ENCODE measurements around the gene ITGB1BP1.

ITGB1BP1 gene

GRCh38 chr2:9385841-9386240 is 37.5 kb downstream of the ITGB1BP1 start:
- no peak for DNase-seq (ENCODE audit: low read depth)
- H3K4me3 ChIP-seq (ENCODE audit: low read depth, low read length): no peak overlapping the region
- no peak for TF ChIP-seq CTCF (IDR thresholded peaks at IDR 0.05; ENCODE audit: control insufficient read depth, extremely low read depth, insufficient read depth)

- DNase-seq (ENCODE audit: low read depth): no peak
- no peak for TF ChIP-seq CTCF (IDR thresholded peaks at IDR 0.05; ENCODE audit: control insufficient read depth, extremely low read depth, insufficient read depth)
- H3K4me3 ChIP-seq (ENCODE audit: low read depth, low read length): no peak overlapping the region
Observed at GRCh38 chr2:9384521-9384920, 38.8 kb downstream of the ITGB1BP1 start.

GRCh38 chr2:9382604-9383235 is 40.6 kb downstream of the ITGB1BP1 start:
- no peak overlapping the region for H3K4me3 ChIP-seq (ENCODE audit: low read depth, low read length)
- no peak for DNase-seq (ENCODE audit: low read depth)
- TF ChIP-seq CTCF (IDR thresholded peaks at IDR 0.05; ENCODE audit: control insufficient read depth, extremely low read depth, insufficient read depth): no peak

GRCh38 chr2:9380702-9381628 is 42.4 kb downstream of the ITGB1BP1 start:
- peak; percentile 23 for DNase-seq (ENCODE audit: low read depth)
- H3K4me3 ChIP-seq (ENCODE audit: low read depth, low read length): no peak overlapping the region
- no peak for TF ChIP-seq CTCF (IDR thresholded peaks at IDR 0.05; ENCODE audit: control insufficient read depth, extremely low read depth, insufficient read depth)

- DNase-seq (ENCODE audit: low read depth): no peak
- TF ChIP-seq CTCF (IDR thresholded peaks at IDR 0.05; ENCODE audit: control insufficient read depth, extremely low read depth, insufficient read depth): no peak
- no peak overlapping the region for H3K4me3 ChIP-seq (ENCODE audit: low read depth, low read length)
Observed at GRCh38 chr2:9379391-9379755, 44.0 kb downstream of the ITGB1BP1 start.

- TF ChIP-seq CTCF (IDR thresholded peaks at IDR 0.05; ENCODE audit: control insufficient read depth, extremely low read depth, insufficient read depth): no peak
- no peak overlapping the region for H3K4me3 ChIP-seq (ENCODE audit: low read depth, low read length)
- no peak for DNase-seq (ENCODE audit: low read depth)
Observed at GRCh38 chr2:9378433-9379390, 44.6 kb downstream of the ITGB1BP1 start.

Data from LNCaP clone FGC (cell line).